Activated T-helper 1 cell treated with anti-CD3 and anti-CD28 coated beads, Interleukin-12 subunit alpha, Interleukin-12 subunit beta, Interleukin-2, Interleukin-4 antibody, amounts not matched to agents 30 ng/mL and 10 ng/mL and 1 ng/mL, durations not matched to agents 14 hours and 24 hours and 36 hours (primary cell): ENCODE measurements around the gene PRPH. TPM values are rescaled to one million over a fixed set of nuclear protein-coding genes. Genes with fewer than 3 reads are reported as not detected.

Experiments
- DNase-seq: peaks from one replicate; pipeline ENCODE4 v3.0.0; 2021; ENCODE audit warnings: low spot score
- H3K27ac Mint-ChIP-seq: one replicate; pipeline ENCODE4 v1.8.0; 2021; ENCODE audit warnings: mild to moderate bottlenecking, mixed read lengths
- H3K27me3 Mint-ChIP-seq: one replicate; pipeline ENCODE4 v1.8.0; 2022; ENCODE audit warnings: mild to moderate bottlenecking, moderate library complexity, mixed read lengths; ENCODE audit not compliant: insufficient read depth
- H3K36me3 Mint-ChIP-seq: one replicate; pipeline ENCODE4 v1.8.0; 2021; ENCODE audit warnings: low read depth, mixed read lengths
- H3K4me1 Mint-ChIP-seq: one replicate; pipeline ENCODE4 v1.8.0; 2021; ENCODE audit warnings: low read depth, mixed read lengths
- H3K4me3 Mint-ChIP-seq: one replicate; pipeline ENCODE4 v1.8.0; 2021; ENCODE audit warnings: mild to moderate bottlenecking, moderate library complexity, mixed read lengths
- H3K9me3 Mint-ChIP-seq: one replicate; pipeline ENCODE4 v1.8.0; 2021; ENCODE audit warnings: mixed read lengths
- intact Hi-C: fragments of 100-400 bp; cut with micrococcal nuclease; formaldehyde crosslinking; loops from one replicate; pipeline ENCODE4 v1.15.1; 2024
- total RNA-seq: library from RNA; stranded (reverse); gene quantifications from 2 replicates; pipeline ENCODE4 v1.2.3, GENCODE V29; 2022

PRPH gene
- total RNA-seq, 1 donor from 2014 or later: not detected

GRCh38 chr12:49283541-49284429 lies 11.2 kb upstream of the PRPH start:
- H3K9me3 Mint-ChIP-seq: no peaks in the 10 kb centered on the region
- no peak overlapping the region for H3K27ac Mint-ChIP-seq
- DNase-seq: no peak
- peaks cover 5% of the 10 kb centered on the region for H3K4me1 Mint-ChIP-seq
- H3K4me3 Mint-ChIP-seq: no peak overlapping the region
- H3K36me3 Mint-ChIP-seq: no peaks in the 10 kb centered on the region
- H3K27me3 Mint-ChIP-seq: peaks cover 41% of the 10 kb centered on the region
- intact Hi-C loops: no loop called here

- H3K27me3 Mint-ChIP-seq: peaks cover 42% of the 10 kb centered on the region
- no peak for DNase-seq
- no peaks in the 10 kb centered on the region for H3K36me3 Mint-ChIP-seq
- H3K4me3 Mint-ChIP-seq: no peak overlapping the region
- intact Hi-C loops: no loop called here
- H3K9me3 Mint-ChIP-seq: no peaks in the 10 kb centered on the region
- H3K4me1 Mint-ChIP-seq: peaks cover 5% of the 10 kb centered on the region
- no peak overlapping the region for H3K27ac Mint-ChIP-seq
Observed at GRCh38 chr12:49284672-49285071, 10.3 kb upstream of the PRPH start.

GRCh38 chr12:49287876-49288275 lies 7.1 kb upstream of the PRPH start:
- no peak for DNase-seq
- intact Hi-C loops: loop anchor here (1.0 kb wide), 5 partner anchors 8 to 226 kb away; partner anchors contain the start of gene C1QL4
- no peak overlapping the region for H3K27ac Mint-ChIP-seq
- H3K9me3 Mint-ChIP-seq: no peaks in the 10 kb centered on the region
- no peak overlapping the region for H3K4me3 Mint-ChIP-seq
- H3K27me3 Mint-ChIP-seq: peaks cover 34% of the 10 kb centered on the region
- H3K4me1 Mint-ChIP-seq: peaks cover 5% of the 10 kb centered on the region
- no peaks in the 10 kb centered on the region for H3K36me3 Mint-ChIP-seq

DNA sequence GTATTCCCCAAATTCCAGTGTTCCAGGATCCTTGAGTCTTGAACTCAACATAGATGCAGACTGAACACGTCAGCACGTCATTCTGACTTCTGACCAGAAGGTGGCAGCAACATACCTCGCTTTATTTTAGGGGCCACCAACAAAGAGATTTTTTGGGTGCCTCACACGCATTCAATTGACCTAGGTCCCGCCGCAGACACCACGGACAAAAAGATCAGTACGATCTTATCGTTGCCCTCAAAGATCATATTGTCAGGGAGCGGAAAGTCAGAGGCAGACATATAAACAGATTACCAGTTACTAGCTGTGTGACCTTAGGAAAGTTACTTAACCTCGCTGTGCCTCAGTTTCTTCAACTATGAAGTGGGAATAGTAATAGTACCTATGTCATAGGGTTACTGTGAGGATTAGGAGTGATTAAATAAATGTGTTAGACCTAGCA lies 6.5 kb upstream of the PRPH start:
- peaks cover 5% of the 10 kb centered on the region for H3K4me1 Mint-ChIP-seq
- H3K27me3 Mint-ChIP-seq: peaks cover 34% of the 10 kb centered on the region
- no peak overlapping the region for H3K4me3 Mint-ChIP-seq
- peak; percentile 60 for DNase-seq
- intact Hi-C loops: loop anchor here (1.0 kb wide), 5 partner anchors 8 to 226 kb away; partner anchors contain the start of gene C1QL4
- H3K27ac Mint-ChIP-seq: no peak overlapping the region
- H3K9me3 Mint-ChIP-seq: no peaks in the 10 kb centered on the region
- no peaks in the 10 kb centered on the region for H3K36me3 Mint-ChIP-seq

- intact Hi-C loops: loop anchor here (1.0 kb wide), 5 partner anchors 7 to 225 kb away; partner anchors contain the start of gene C1QL4
- Mint-ChIP-seq H3K36me3 (no peaks in the 10 kb centered on the region), H3K4me1 (peaks cover 5% of the 10 kb centered on the region), H3K4me3 (no peak overlapping the region), H3K27me3 (peaks cover 36% of the 10 kb centered on the region), H3K9me3 (no peaks in the 10 kb centered on the region), H3K27ac (no peak overlapping the region)
- no peak for DNase-seq
Observed at GRCh38 chr12:49288922-49289555, 5.9 kb upstream of the PRPH start.

DNA sequence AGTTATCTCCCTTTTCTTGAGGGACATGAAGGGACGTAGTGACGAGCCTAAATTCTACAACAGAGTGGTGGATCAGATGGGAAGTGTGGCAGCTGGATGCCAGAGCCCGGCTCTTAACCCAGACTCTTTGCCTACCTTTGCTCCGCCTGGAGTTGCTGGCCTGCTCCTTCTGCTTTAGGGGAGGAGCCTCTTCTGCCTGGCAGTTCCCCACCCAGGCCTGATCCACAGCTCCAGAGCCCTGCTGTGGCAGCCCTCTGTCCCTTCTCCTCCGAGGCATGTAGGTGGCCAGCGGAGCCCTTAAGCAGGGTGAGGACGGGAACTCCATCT lies 2.3 kb upstream of the PRPH start:
- Mint-ChIP-seq H3K27me3 (peaks cover 42% of the 10 kb centered on the region), H3K36me3 (no peaks in the 10 kb centered on the region), H3K27ac (no peak overlapping the region), H3K9me3 (no peaks in the 10 kb centered on the region), H3K4me3 (no peak overlapping the region), H3K4me1 (peaks cover 6% of the 10 kb centered on the region)
- no peak for DNase-seq
- intact Hi-C loops: no loop called here

- intact Hi-C loops: no loop called here
- Mint-ChIP-seq H3K36me3 (no peaks in the 10 kb centered on the region), H3K27ac (no peak overlapping the region), H3K27me3 (peaks cover 44% of the 10 kb centered on the region), H3K4me1 (peaks cover 8% of the 10 kb centered on the region), H3K4me3 (no peak overlapping the region), H3K9me3 (no peaks in the 10 kb centered on the region)
- DNase-seq: no peak
Observed at GRCh38 chr12:49293056-49293956, 1.6 kb upstream of the PRPH start.

- Mint-ChIP-seq H3K27me3 (peaks cover 42% of the 10 kb centered on the region), H3K36me3 (no peaks in the 10 kb centered on the region), H3K4me3 (no peak overlapping the region), H3K4me1 (peaks cover 5% of the 10 kb centered on the region), H3K9me3 (no peaks in the 10 kb centered on the region), H3K27ac (no peak overlapping the region)
- intact Hi-C loops: no loop called here
- DNase-seq: no peak
Observed at GRCh38 chr12:49294086-49294803, 702 bp upstream of the PRPH start.

DNA sequence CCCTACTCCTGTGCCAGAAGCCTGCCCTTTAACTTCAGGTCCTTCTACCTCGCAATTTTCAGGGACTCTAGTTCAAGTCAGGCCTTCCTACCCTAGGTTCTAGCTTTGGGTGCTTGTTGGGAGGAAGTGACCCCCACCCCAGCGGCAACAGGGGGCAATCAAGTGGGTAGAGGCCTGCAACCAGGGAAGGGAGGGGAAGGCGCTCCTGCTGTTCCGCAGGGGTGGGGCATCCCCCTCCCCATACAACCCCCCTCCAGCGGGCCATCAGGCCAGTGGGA lies 204 bp upstream of the PRPH start:
- Mint-ChIP-seq H3K9me3 (no peaks in the 10 kb centered on the region), H3K36me3 (no peaks in the 10 kb centered on the region), H3K4me3 (no peak overlapping the region), H3K27ac (no peak overlapping the region), H3K27me3 (peaks cover 42% of the 10 kb centered on the region), H3K4me1 (peaks cover 5% of the 10 kb centered on the region)
- intact Hi-C loops: no loop called here
- DNase-seq: no peak

DNA sequence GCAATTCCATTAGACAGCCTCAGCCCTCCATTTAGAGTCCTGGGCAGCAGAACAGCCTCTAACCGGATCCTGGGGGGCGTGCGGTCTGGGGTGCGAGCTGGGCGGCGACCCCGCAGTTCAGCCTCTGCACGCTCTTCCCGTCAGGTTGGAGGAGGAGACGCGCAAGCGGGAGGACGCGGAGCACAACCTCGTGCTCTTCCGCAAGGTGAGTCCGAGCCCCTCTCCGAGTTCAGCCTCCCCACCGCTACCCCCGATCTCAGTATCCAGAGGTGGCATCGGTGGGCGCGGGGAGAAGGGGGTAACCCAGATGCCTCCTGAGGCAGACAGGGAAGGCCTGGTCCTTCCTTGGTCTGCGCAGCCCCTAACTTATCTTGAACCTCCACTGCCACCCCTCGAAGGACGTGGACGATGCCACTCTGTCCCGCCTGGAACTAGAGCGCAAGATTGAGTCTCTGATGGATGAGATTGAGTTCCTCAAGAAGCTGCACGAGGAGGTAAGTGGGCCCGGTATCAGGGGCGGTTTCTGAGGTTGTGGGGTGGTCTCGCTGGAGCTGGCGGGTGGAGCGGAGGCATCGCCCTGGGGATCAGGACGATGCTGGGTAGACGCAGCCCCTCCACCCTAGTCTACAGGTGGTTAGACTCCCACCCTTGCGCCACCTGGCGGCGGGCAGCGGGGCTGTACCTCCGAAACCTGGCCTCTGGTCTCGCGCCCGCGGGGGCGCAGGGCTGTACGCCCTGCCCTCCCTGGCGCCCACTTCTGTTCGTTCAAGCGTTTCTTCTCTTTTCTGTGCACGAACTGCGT lies 1.3 kb downstream of the PRPH start:
- Mint-ChIP-seq H3K27me3 (peaks cover 41% of the 10 kb centered on the region), H3K4me3 (peak overlapping the region; percentile 75), H3K9me3 (no peaks in the 10 kb centered on the region), H3K36me3 (no peaks in the 10 kb centered on the region), H3K4me1 (peaks cover 5% of the 10 kb centered on the region), H3K27ac (no peak overlapping the region)
- intact Hi-C loops: loop anchor here (1.0 kb wide), 2 partner anchors 8 to 27 kb away; partner anchors contain the start of gene TROAP
- DNase-seq: peak; percentile 53

- H3K4me3 Mint-ChIP-seq: peak overlapping the region; percentile 75
- intact Hi-C loops: loop anchor here (1.0 kb wide), 2 partner anchors 9 to 26 kb away; partner anchors contain the start of gene TROAP
- no peak for DNase-seq
- H3K27me3 Mint-ChIP-seq: peaks cover 45% of the 10 kb centered on the region
- H3K9me3 Mint-ChIP-seq: no peaks in the 10 kb centered on the region
- peaks cover 11% of the 10 kb centered on the region for H3K4me1 Mint-ChIP-seq
- H3K27ac Mint-ChIP-seq: no peak overlapping the region
- no peaks in the 10 kb centered on the region for H3K36me3 Mint-ChIP-seq
Observed at GRCh38 chr12:49296836-49297694, 2.1 kb downstream of the PRPH start.
